D341Med (cell line): ENCODE data around the gene IGSF8.
"Not testable (repeated sequence)": the region's sequence is repeated elsewhere in the genome, so short reads cannot be mapped to it uniquely, and the experiment has no call there.

Experiments
- DNase-seq: peaks from one replicate; pipeline ENCODE4 v3.0.0; 2012; ENCODE audit warnings: low spot score

Gene IGSF8

GRCh38 chr1:160066829-160067745, 31.3 kb downstream of the IGSF8 start:
- DNase-seq: no peak

- DNase-seq: no peak
Observed at GRCh38 chr1:160064746-160065145, 33.7 kb downstream of the IGSF8 start.

- no peak for DNase-seq
Observed at GRCh38 chr1:160064164-160064563, 34.3 kb downstream of the IGSF8 start.

GRCh38 chr1:160063176-160063575, 35.2 kb downstream of the IGSF8 start:
- DNase-seq: no peak

- DNase-seq: no peak
Observed at GRCh38 chr1:160062230-160062532, 36.2 kb downstream of the IGSF8 start.

- DNase-seq: no peak
Observed at GRCh38 chr1:160061369-160062229, 36.8 kb downstream of the IGSF8 start.

GRCh38 chr1:160058087-160058486, 40.3 kb downstream of the IGSF8 start:
- DNase-seq: no peak

GRCh38 chr1:160056648-160057169, 41.7 kb downstream of the IGSF8 start:
- DNase-seq: no peak

- no peak for DNase-seq
Observed at GRCh38 chr1:160053548-160054365, 44.7 kb downstream of the IGSF8 start.

GRCh38 chr1:160052936-160053335, 45.5 kb downstream of the IGSF8 start:
- DNase-seq: no peak

- no peak for DNase-seq
Observed at GRCh38 chr1:160050619-160051018, 47.8 kb downstream of the IGSF8 start.

GRCh38 chr1:160050182-160050581, 48.2 kb downstream of the IGSF8 start:
- not testable (repeated sequence) for DNase-seq

- no peak for DNase-seq
Observed at GRCh38 chr1:160049101-160049500, 49.3 kb downstream of the IGSF8 start.

- no peak for DNase-seq
Observed at GRCh38 chr1:160048335-160048734, 50.1 kb downstream of the IGSF8 start.

GRCh38 chr1:160047111-160047991, 51.1 kb downstream of the IGSF8 start:
- DNase-seq: no peak

- DNase-seq: peak; percentile 79
Observed at GRCh38 chr1:160046494-160047110, 51.8 kb downstream of the IGSF8 start.

- DNase-seq: no peak
Observed at GRCh38 chr1:160045653-160046052, 52.8 kb downstream of the IGSF8 start.

GRCh38 chr1:160043543-160043942, 54.9 kb downstream of the IGSF8 start:
- DNase-seq: no peak
